ENCODE measurements around the gene SDSL.

The SDSL gene

DNA sequence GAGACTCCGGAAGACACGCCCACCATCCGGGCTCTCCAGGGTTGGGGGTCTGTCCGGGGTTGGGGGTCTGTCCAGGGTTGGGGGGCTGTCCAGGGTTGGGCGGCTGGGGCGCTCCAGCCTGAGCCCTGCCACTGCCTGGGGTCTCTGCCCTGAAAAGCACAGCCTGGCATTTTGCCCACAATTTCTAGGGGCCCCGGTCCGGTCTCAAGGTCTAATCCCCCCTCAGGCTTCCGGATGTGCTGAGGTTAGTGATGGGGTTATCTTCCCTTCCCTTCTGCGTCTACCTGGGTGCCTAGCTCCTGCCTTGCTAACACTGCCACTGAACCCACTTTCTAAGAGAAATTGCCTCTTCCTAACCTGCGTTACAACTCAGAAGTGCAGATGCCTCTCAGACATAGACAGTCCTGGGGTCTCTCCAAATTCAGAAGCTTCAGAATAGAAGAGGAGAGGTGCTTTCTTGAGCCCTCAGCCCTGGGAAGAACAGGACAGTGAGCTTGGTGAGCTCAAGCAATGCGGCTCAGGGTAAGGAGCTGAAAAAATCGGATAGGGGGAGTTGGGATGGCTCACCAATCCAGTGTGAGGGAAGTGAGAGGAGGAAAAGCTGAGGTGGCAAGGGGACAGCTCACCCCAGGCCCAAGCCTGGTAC, 43.8 kb downstream of the SDSL start:
- no peak for ATAC-seq
- no peak for TF ChIP-seq TCF4 (CRISPR knock-in tag; IDR thresholded peaks at IDR 0.05; ENCODE audit: borderline replicate concordance)
- TF ChIP-seq CSDC2 (CRISPR knock-in tag; IDR thresholded peaks at IDR 0.05), result no peak
- TF ChIP-seq BACH2 (CRISPR knock-in tag; IDR thresholded peaks at IDR 0.05; ENCODE audit: borderline replicate concordance), result no peak
- TF ChIP-seq, protein P1, sequence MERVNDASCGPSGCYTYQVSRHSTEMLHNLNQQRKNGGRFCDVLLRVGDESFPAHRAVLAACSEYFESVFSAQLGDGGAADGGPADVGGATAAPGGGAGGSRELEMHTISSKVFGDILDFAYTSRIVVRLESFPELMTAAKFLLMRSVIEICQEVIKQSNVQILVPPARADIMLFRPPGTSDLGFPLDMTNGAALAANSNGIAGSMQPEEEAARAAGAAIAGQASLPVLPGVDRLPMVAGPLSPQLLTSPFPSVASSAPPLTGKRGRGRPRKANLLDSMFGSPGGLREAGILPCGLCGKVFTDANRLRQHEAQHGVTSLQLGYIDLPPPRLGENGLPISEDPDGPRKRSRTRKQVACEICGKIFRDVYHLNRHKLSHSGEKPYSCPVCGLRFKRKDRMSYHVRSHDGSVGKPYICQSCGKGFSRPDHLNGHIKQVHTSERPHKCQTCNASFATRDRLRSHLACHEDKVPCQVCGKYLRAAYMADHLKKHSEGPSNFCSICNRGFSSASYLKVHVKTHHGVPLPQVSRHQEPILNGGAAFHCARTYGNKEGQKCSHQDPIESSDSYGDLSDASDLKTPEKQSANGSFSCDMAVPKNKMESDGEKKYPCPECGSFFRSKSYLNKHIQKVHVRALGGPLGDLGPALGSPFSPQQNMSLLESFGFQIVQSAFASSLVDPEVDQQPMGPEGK (CRISPR knock-in tag; IDR thresholded peaks at IDR 0.05; ENCODE audit: borderline replicate concordance), result no peak
- TF ChIP-seq PPARA (CRISPR knock-in tag; IDR thresholded peaks at IDR 0.05; ENCODE audit: borderline replicate concordance), result no peak
- TF ChIP-seq, protein P2, sequence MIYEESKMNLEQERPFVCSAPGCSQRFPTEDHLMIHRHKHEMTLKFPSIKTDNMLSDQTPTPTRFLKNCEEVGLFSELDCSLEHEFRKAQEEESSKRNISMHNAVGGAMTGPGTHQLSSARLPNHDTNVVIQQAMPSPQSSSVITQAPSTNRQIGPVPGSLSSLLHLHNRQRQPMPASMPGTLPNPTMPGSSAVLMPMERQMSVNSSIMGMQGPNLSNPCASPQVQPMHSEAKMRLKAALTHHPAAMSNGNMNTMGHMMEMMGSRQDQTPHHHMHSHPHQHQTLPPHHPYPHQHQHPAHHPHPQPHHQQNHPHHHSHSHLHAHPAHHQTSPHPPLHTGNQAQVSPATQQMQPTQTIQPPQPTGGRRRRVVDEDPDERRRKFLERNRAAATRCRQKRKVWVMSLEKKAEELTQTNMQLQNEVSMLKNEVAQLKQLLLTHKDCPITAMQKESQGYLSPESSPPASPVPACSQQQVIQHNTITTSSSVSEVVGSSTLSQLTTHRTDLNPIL (CRISPR knock-in tag; IDR thresholded peaks at IDR 0.05; ENCODE audit: low read depth), result no peak
- no peak for TF ChIP-seq ARNTL (CRISPR knock-in tag; IDR thresholded peaks at IDR 0.05; ENCODE audit: borderline replicate concordance, low read depth)
- TF ChIP-seq ZNF8 (CRISPR knock-in tag; IDR thresholded peaks at IDR 0.05), result no peak
- no peak for TF ChIP-seq ZFP30 (CRISPR knock-in tag; IDR thresholded peaks at IDR 0.05)
- no peak for TF ChIP-seq ZNF565 (CRISPR knock-in tag; conservative IDR thresholded peaks at IDR 0.05; ENCODE audit: low read depth)
- TF ChIP-seq ZC3H10 (CRISPR knock-in tag; IDR thresholded peaks at IDR 0.05), result no peak
- TF ChIP-seq RARB (CRISPR knock-in tag; IDR thresholded peaks at IDR 0.05), result no peak
- no peak for TF ChIP-seq ESRRG (CRISPR knock-in tag; IDR thresholded peaks at IDR 0.05)
- TF ChIP-seq, protein P3, sequence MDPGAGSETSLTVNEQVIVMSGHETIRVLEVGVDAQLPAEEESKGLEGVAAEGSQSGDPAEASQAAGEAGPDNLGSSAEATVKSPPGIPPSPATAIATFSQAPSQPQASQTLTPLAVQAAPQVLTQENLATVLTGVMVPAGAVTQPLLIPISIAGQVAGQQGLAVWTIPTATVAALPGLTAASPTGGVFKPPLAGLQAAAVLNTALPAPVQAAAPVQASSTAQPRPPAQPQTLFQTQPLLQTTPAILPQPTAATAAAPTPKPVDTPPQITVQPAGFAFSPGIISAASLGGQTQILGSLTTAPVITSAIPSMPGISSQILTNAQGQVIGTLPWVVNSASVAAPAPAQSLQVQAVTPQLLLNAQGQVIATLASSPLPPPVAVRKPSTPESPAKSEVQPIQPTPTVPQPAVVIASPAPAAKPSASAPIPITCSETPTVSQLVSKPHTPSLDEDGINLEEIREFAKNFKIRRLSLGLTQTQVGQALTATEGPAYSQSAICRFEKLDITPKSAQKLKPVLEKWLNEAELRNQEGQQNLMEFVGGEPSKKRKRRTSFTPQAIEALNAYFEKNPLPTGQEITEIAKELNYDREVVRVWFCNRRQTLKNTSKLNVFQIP (CRISPR knock-in tag; IDR thresholded peaks at IDR 0.05; ENCODE audit: borderline replicate concordance, low read depth), result no peak
- TF ChIP-seq, protein P4, sequence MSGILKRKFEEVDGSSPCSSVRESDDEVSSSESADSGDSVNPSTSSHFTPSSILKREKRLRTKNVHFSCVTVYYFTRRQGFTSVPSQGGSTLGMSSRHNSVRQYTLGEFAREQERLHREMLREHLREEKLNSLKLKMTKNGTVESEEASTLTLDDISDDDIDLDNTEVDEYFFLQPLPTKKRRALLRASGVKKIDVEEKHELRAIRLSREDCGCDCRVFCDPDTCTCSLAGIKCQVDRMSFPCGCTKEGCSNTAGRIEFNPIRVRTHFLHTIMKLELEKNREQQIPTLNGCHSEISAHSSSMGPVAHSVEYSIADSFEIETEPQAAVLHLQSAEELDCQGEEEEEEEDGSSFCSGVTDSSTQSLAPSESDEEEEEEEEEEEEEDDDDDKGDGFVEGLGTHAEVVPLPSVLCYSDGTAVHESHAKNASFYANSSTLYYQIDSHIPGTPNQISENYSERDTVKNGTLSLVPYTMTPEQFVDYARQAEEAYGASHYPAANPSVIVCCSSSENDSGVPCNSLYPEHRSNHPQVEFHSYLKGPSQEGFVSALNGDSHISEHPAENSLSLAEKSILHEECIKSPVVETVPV (CRISPR knock-in tag; IDR thresholded peaks at IDR 0.05), result no peak
- no peak for TF ChIP-seq OSR1 (CRISPR knock-in tag; IDR thresholded peaks at IDR 0.05)
- no peak for TF ChIP-seq GLIS3 (CRISPR knock-in tag; IDR thresholded peaks at IDR 0.05)
- TF ChIP-seq, protein P5, sequence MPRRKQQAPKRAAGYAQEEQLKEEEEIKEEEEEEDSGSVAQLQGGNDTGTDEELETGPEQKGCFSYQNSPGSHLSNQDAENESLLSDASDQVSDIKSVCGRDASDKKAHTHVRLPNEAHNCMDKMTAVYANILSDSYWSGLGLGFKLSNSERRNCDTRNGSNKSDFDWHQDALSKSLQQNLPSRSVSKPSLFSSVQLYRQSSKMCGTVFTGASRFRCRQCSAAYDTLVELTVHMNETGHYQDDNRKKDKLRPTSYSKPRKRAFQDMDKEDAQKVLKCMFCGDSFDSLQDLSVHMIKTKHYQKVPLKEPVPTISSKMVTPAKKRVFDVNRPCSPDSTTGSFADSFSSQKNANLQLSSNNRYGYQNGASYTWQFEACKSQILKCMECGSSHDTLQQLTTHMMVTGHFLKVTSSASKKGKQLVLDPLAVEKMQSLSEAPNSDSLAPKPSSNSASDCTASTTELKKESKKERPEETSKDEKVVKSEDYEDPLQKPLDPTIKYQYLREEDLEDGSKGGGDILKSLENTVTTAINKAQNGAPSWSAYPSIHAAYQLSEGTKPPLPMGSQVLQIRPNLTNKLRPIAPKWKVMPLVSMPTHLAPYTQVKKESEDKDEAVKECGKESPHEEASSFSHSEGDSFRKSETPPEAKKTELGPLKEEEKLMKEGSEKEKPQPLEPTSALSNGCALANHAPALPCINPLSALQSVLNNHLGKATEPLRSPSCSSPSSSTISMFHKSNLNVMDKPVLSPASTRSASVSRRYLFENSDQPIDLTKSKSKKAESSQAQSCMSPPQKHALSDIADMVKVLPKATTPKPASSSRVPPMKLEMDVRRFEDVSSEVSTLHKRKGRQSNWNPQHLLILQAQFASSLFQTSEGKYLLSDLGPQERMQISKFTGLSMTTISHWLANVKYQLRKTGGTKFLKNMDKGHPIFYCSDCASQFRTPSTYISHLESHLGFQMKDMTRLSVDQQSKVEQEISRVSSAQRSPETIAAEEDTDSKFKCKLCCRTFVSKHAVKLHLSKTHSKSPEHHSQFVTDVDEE (CRISPR knock-in tag; IDR thresholded peaks at IDR 0.05), result no peak

DNA sequence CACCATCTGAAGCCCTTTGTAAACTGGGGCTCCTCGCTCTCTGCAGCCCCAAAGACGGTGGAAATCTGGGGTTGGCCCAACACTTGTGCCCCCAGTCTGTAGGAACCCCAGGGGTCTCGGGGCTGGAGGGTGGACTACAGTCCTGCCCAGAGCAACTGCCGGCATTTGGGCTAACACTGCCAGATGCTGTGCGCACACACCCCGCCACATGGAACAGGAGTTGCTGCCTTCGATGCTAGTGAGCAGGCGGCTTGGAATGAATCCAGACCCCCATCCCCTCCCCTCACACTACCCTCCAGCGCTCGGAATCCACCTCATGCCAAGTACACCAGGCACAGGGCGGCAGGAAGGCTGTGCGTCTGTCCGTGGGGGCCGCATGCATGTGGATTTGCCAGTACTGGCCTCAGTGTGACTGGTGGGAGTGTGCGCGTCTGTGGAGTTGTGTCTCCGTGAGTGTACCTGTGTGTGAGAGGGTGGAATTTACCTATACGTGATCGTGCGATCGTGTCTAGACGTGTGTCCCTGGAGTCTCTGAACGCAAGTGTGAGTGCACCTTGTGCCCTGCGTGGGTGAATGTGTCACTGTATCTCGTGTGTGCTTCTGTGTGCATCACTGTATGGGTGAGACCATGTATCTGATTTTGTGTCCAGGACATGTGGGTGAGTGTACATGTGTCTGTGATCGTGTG, 44.4 kb downstream of the SDSL start:
- TF ChIP-seq ZFP30 (CRISPR knock-in tag; IDR thresholded peaks at IDR 0.05), result no peak
- no peak for TF ChIP-seq CSDC2 (CRISPR knock-in tag; IDR thresholded peaks at IDR 0.05)
- TF ChIP-seq, protein P5 (CRISPR knock-in tag; IDR thresholded peaks at IDR 0.05), result no peak
- no peak for TF ChIP-seq ZNF70 (CRISPR knock-in tag; IDR thresholded peaks at IDR 0.05)
- TF ChIP-seq PPARA (CRISPR knock-in tag; IDR thresholded peaks at IDR 0.05; ENCODE audit: borderline replicate concordance), result no peak
- TF ChIP-seq ISL1 (CRISPR knock-in tag; IDR thresholded peaks at IDR 0.05), result no peak
- TF ChIP-seq ZNF8 (CRISPR knock-in tag; IDR thresholded peaks at IDR 0.05), result no peak
- TF ChIP-seq OSR1 (CRISPR knock-in tag; IDR thresholded peaks at IDR 0.05), result no peak
- TF ChIP-seq GLIS3 (CRISPR knock-in tag; IDR thresholded peaks at IDR 0.05), result no peak
- TF ChIP-seq ZFP3 (CRISPR knock-in tag; IDR thresholded peaks at IDR 0.05), result no peak
- TF ChIP-seq TOX (CRISPR knock-in tag; IDR thresholded peaks at IDR 0.05; ENCODE audit: borderline replicate concordance), result no peak
- ATAC-seq, result no peak
